Transverse colon (tissue), 3 donors: Measurements from ENCODE around the gene TSPAN10.

ENCODE experiments used
- CTCF ChIP-seq, 5 experiments: fragments of 200-600 bp in 3 of 5; fragments of 450-650 bp in 2 of 5; sonication (generic) in 3 of 5; IDR thresholded peaks; 1 replicate in 2 of 5; 2 replicates in 3 of 5; pipeline ENCODE4 v1.5.1; 2016 to 2017; ENCODE audit warnings: antibody characterized with exemption in 5 of 5, inconsistent platforms in 3 of 5, mild to moderate bottlenecking in 2 of 5, moderate library complexity in 1 of 5
- EP300 ChIP-seq: sonication (generic); formaldehyde crosslinking; IDR thresholded peaks from one replicate; pipeline ENCODE4 v1.6.1; 2017; ENCODE audit warnings: antibody characterized with exemption, low read depth

GRCh38 chr17:81590121-81590520, 46.9 kb upstream of the TSPAN10 start:
- TF ChIP-seq CTCF (IDR thresholded peaks at IDR 0.05) (no peak), EP300 (no peak)
